ENCODE results near the gene SERPINE2.
A peak's percentile ranks its signal among the peaks of the same experiment; 100 is the strongest.

Gene SERPINE2

DNA sequence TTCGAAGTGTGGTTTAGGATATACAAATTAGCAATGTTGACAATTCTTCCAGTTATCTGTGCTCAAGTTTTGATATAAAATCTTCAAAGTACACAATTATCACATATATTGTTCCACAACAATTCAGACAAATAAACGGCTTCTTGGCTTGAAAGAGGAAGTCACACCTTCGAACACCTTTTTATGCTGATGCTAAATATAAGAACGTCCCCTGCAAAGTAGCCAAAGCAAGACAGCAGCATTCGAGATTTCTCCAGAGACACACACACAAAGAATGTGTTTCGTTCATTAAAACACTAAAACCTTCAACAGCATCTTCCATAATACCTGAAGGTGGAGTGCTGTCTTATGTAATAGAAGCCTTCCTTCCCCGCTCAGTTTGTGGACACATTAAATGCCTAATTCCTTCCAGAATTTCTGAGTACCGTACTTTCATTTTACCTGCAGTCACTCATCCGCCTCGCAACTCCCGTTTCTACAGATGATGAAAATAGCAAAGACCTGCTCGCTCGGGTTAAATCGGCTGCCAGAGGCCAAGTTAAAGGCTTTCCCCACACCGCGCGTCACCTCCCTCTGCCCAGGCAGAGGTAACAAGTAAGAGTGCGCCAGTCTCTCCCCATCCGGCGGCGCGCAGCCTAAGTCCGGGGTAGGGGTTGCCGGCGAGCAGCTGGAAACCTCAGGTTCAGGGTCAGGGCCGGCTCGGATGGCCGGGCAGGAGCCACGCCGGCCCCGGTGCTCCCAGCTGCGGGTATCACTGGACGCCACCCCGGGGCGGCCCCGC is 847 bp downstream of the SERPINE2 start:
- peak overlapping the region; percentile 52 for H3K4me3 ChIP-seq (ENCODE audit: low read depth, low read length)
- 0 out of 2 replicates have a peak, but pooled peaks have one; percentile 10 for TF ChIP-seq CTCF (IDR thresholded peaks at IDR 0.05; ENCODE audit: control insufficient read depth, extremely low read depth, insufficient read depth)
- no peak for DNase-seq (ENCODE audit: low read depth)

- no peak for DNase-seq (ENCODE audit: low read depth)
- H3K4me3 ChIP-seq (ENCODE audit: low read depth, low read length), result no peak overlapping the region
- no peak for TF ChIP-seq CTCF (IDR thresholded peaks at IDR 0.05; ENCODE audit: control insufficient read depth, extremely low read depth, insufficient read depth)
Observed at GRCh38 chr2:224036731-224037361, 2.2 kb downstream of the SERPINE2 start.

- no peak for TF ChIP-seq CTCF (IDR thresholded peaks at IDR 0.05; ENCODE audit: control insufficient read depth, extremely low read depth, insufficient read depth)
- no peak overlapping the region for H3K4me3 ChIP-seq (ENCODE audit: low read depth, low read length)
- DNase-seq (ENCODE audit: low read depth), result no peak
Observed at GRCh38 chr2:224034017-224034416, 5.1 kb downstream of the SERPINE2 start.

GRCh38 chr2:224033601-224034000 is 5.5 kb downstream of the SERPINE2 start:
- no peak for DNase-seq (ENCODE audit: low read depth)
- H3K4me3 ChIP-seq (ENCODE audit: low read depth, low read length), result no peak overlapping the region
- no peak for TF ChIP-seq CTCF (IDR thresholded peaks at IDR 0.05; ENCODE audit: control insufficient read depth, extremely low read depth, insufficient read depth)

DNA sequence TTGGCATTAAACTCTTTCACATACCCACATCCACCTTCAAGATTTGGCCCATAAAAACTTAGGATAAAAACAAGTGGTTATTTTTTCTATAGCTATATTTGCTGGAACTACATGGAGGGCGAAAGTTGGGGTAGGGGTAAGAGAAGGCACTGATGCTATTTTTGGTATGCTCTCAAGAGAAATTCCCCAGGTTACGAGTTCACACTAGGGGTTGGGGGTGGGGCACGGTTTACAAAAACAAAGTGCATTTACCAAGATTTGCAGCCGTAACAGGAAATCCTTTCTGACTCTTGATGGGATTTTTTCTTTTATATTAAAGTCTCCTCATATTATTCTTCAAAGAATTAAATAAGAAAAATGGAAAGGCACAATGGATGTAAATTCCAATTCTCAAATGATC is 6.8 kb downstream of the SERPINE2 start:
- no peak for DNase-seq (ENCODE audit: low read depth)
- H3K4me3 ChIP-seq (ENCODE audit: low read depth, low read length), result no peak overlapping the region
- TF ChIP-seq CTCF (IDR thresholded peaks at IDR 0.05; ENCODE audit: control insufficient read depth, extremely low read depth, insufficient read depth), result no peak

- no peak overlapping the region for H3K4me3 ChIP-seq (ENCODE audit: low read depth, low read length)
- no peak for TF ChIP-seq CTCF (IDR thresholded peaks at IDR 0.05; ENCODE audit: control insufficient read depth, extremely low read depth, insufficient read depth)
- no peak for DNase-seq (ENCODE audit: low read depth)
Observed at GRCh38 chr2:224031358-224031970, 7.6 kb downstream of the SERPINE2 start.
